SU-DHL-6 (cell line): Measurements from ENCODE around the gene SLC25A1.

Experiments
- CTCF ChIP-seq: fragments of 200-600 bp; sonication (generic); IDR thresholded peaks from one replicate; pipeline ENCODE4 v1.5.1; 2017; ENCODE audit warnings: antibody characterized with exemption, mild to moderate bottlenecking, low read length, moderate library complexity; ENCODE audit not compliant: insufficient read depth, poor library complexity, severe bottlenecking
- EZH2phosphoT487 ChIP-seq: fragments of 200-600 bp; sonication (generic), shearing (Covaris generic); conservative IDR thresholded peaks from 2 replicates; pipeline ENCODE4 v1.6.1; 2018; ENCODE audit warnings: mild to moderate bottlenecking, antibody characterized with exemption, low read length, moderate library complexity, mixed read lengths

- no peak for TF ChIP-seq CTCF
- TF ChIP-seq EZH2phosphoT487: no peak
These were observed 12.1 kb downstream of the SLC25A1 start for GRCh38 chr22:19166421-19166820.
